Fibroblast of lung (primary cell): ENCODE results near the gene CDC25A.

Experiments
- EZH2 ChIP-seq: IDR thresholded peaks from 2 replicates; pipeline ENCODE4 v1.5.1; 2012; ENCODE audit warnings: low read length, control low read depth, mild to moderate bottlenecking; ENCODE audit errors: missing control alignments
- TF ChIP-seq, protein P1 (sequence below), 2 donors: IDR thresholded peaks in 1 of 2; conservative IDR thresholded peaks in 1 of 2; 1 replicate in 1 of 2; 2 replicates in 1 of 2; pipeline ENCODE4 v1.5.1; 2011 to 2012; ENCODE audit warnings: low read length in 2 of 2, control low read depth in 1 of 2, inconsistent platforms in 1 of 2, low read depth in 1 of 2, mild to moderate bottlenecking in 1 of 2

DNA sequence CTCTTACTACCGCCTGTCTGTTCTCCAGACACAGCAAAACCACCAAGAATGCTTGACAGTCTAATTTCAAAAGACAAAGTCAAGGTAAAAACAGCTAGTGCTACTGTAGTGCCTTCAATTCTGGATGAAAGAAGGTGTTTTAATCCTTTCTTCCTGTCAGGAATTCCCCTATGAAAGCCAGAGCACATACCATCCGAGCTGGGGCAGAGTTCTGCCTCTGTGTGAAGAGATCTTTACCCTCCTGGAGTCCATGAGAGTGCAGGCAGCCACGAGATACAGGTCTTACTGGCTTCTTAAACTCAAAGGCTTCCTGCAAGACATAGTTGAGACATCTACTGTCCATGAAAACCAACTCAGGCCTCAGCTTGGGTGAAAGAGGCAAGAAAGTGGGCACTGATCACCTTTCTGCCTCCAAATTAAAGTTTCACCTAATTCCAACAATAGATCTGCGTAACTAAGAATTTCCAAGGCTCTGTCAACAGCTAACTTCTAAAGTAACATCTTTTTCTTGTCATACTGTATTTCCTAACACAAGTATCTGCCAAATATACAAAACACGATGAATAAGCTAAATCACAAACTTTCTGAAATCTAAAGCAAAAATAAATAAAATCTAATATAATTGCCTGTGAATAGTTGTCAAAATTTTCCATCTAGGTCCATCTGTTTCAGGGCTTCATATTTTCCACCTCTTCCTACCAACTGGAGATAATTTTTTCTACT is 7.5 kb downstream of the CDC25A start:
- TF ChIP-seq, protein P1, sequence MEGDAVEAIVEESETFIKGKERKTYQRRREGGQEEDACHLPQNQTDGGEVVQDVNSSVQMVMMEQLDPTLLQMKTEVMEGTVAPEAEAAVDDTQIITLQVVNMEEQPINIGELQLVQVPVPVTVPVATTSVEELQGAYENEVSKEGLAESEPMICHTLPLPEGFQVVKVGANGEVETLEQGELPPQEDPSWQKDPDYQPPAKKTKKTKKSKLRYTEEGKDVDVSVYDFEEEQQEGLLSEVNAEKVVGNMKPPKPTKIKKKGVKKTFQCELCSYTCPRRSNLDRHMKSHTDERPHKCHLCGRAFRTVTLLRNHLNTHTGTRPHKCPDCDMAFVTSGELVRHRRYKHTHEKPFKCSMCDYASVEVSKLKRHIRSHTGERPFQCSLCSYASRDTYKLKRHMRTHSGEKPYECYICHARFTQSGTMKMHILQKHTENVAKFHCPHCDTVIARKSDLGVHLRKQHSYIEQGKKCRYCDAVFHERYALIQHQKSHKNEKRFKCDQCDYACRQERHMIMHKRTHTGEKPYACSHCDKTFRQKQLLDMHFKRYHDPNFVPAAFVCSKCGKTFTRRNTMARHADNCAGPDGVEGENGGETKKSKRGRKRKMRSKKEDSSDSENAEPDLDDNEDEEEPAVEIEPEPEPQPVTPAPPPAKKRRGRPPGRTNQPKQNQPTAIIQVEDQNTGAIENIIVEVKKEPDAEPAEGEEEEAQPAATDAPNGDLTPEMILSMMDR (conservative IDR thresholded peaks at IDR 0.05 in 1 of 2, IDR thresholded peaks at IDR 0.05 in 1 of 2; ENCODE audit: low read depth in 1 of 2, low read length in 2 of 2): no peak
- TF ChIP-seq EZH2: no peak
